Activated naive CD8-positive, alpha-beta T cell treated with anti-CD3 and anti-CD28 coated beads, Interleukin-2, amount 50 U/mL, for 24 hours (primary cell): ENCODE data around the gene APLF.

Source experiments
- ATAC-seq: fragments of 150-1000 bp; cut with Tn5 transposase; one replicate; pipeline ENCODE4 v1.10.0; 2021
- DNase-seq: peaks from one replicate; pipeline ENCODE4 v3.0.0; 2021
- H3K27ac Mint-ChIP-seq: one replicate; pipeline ENCODE4 v1.8.0; 2021; ENCODE audit warnings: mild to moderate bottlenecking, mixed read lengths
- H3K27me3 Mint-ChIP-seq: one replicate; pipeline ENCODE4 v1.8.0; 2021; ENCODE audit warnings: mixed read lengths
- H3K36me3 Mint-ChIP-seq: one replicate; pipeline ENCODE4 v1.8.0; 2021; ENCODE audit warnings: low read depth, mixed read lengths
- H3K4me1 Mint-ChIP-seq: one replicate; pipeline ENCODE4 v1.8.0; 2021; ENCODE audit warnings: mixed read lengths
- H3K4me3 Mint-ChIP-seq: one replicate; pipeline ENCODE4 v1.8.0; 2021; ENCODE audit warnings: mild to moderate bottlenecking, moderate library complexity, mixed read lengths
- H3K9me3 Mint-ChIP-seq: one replicate; pipeline ENCODE4 v1.8.0; 2021; ENCODE audit warnings: mixed read lengths

Gene APLF

DNA sequence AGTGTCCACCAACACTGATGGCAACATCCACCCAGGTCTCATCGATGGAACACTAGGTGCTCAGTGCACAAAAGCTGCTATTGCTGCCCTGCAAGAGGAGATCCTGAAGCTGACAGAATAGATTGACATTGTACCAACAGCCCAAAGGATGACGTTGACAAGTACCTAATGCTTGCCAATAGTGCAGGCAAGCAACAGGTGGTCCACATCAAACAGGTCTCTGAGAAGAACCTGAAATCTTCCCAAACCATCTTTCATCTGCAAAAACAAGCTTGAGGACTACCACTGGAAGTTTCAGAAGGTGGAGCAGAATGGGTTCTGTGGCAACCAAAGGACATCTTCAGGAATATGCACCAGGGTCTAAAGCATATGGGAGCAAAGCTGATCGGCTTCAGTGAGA, 160.2 kb downstream of the APLF start:
- no peak overlapping the region for H3K27ac Mint-ChIP-seq
- peaks cover 5% of the 10 kb centered on the region for H3K9me3 Mint-ChIP-seq
- DNase-seq = no peak
- H3K4me3 Mint-ChIP-seq = no peak overlapping the region
- ATAC-seq = no peak
- peaks cover 2% of the 10 kb centered on the region for H3K36me3 Mint-ChIP-seq
- H3K4me1 Mint-ChIP-seq = no peaks in the 10 kb centered on the region
- peaks cover 8% of the 10 kb centered on the region for H3K27me3 Mint-ChIP-seq
